GM12878 (cell line): ENCODE results near the gene UTP14C. TPM values are rescaled to one million over a fixed set of nuclear protein-coding genes. Genes with fewer than 3 reads are reported as not detected.

Experiments used
- ATAC-seq: fragments of 200-7000 bp; cut with Tn5 transposase; 3 replicates; pipeline ENCODE4 v1.9.1; 2020; ENCODE audit warnings: mild to moderate bottlenecking, moderate library complexity
- BruUV-seq: library from RNA; stranded (reverse); fragments of 400-500 nt; replicated peaks from 2 replicates; lab custom pipeline; 2021; lab: Mats Ljungman, UMichigan
- CTCF ChIA-PET: fragments of 300-600 bp; sonication (Branson Sonifier 250); formaldehyde crosslinking; extraction: SDS; loops from one replicate; lab custom pipeline; 2021; ENCODE audit warnings: inconsistent platforms; lab: Yijun Ruan, JAX
- POLR2A ChIA-PET: fragments of 350-600 bp; formaldehyde crosslinking; extraction: SDS; loops from one replicate; lab custom pipeline; 2021; ENCODE audit warnings: inconsistent platforms; lab: Charles Lee
- RAD21 ChIA-PET: fragments of 300-600 bp; sonication (Branson Sonifier 250); formaldehyde crosslinking; loops from one replicate; lab custom pipeline; 2023; ENCODE audit warnings: antibody characterized with exemption; ENCODE audit not compliant: unreplicated experiment; lab: Charles Lee
- SMC1A ChIA-PET: fragments of 300-600 bp; sonication (Branson Sonifier 250); formaldehyde crosslinking; loops from one replicate; lab custom pipeline; 2023; ENCODE audit not compliant: unreplicated experiment, uncharacterized antibody; lab: Charles Lee
- DNase-seq: peaks from one replicate; pipeline ENCODE4 v3.0.0-alpha.2; 2011; ENCODE audit warnings: low read depth, low spot score
- FAIRE-seq: peaks from 3 replicates; lab custom pipeline; 2011; peaks lifted over from hg19 to GRCh38; lab: Jason Lieb, UNC
- H2AFZ ChIP-seq: 2 replicates; pipeline ENCODE4 v1.6.0; 2011; ENCODE audit warnings: low read depth, low read length, control low read depth; ENCODE audit not compliant: control insufficient read depth
- H3K27ac ChIP-seq: 2 replicates; pipeline ENCODE4 v1.5.1; 2011; ENCODE audit warnings: control low read depth; ENCODE audit not compliant: control insufficient read depth, insufficient read depth
- H3K27me3 ChIP-seq, 2 experiments: replicated peaks in 1 of 2; 2 replicates each; pipeline versions ENCODE4 v1.6.0 to v1.6.1; 2011; ENCODE audit warnings: low read length in 1 of 2; ENCODE audit not compliant: control insufficient read depth in 2 of 2, insufficient read depth in 2 of 2
- H3K36me3 ChIP-seq, 2 experiments: 2 replicates each; pipeline ENCODE4 v1.5.1; 2011; ENCODE audit warnings: low read length in 1 of 2; ENCODE audit not compliant: control insufficient read depth in 2 of 2, insufficient read depth in 2 of 2
- H3K4me1 ChIP-seq: 2 replicates; pipeline ENCODE4 v1.6.1; 2011; ENCODE audit warnings: mild to moderate bottlenecking, low read length, moderate library complexity, mixed read lengths; ENCODE audit not compliant: control insufficient read depth, insufficient read depth
- H3K4me2 ChIP-seq: 2 replicates; pipeline ENCODE4 v1.6.0; 2011; ENCODE audit warnings: control low read depth; ENCODE audit not compliant: control insufficient read depth, insufficient read depth
- H3K4me3 ChIP-seq: fragments of 200-600 bp; sonication (generic); 2 replicates; pipeline ENCODE4 v1.5.1; 2016
- H3K79me2 ChIP-seq: 2 replicates; pipeline ENCODE4 v1.6.0; 2011; ENCODE audit warnings: low read length; ENCODE audit not compliant: control insufficient read depth, insufficient read depth
- H3K9ac ChIP-seq: 2 replicates; pipeline ENCODE4 v1.8.0; 2011; ENCODE audit warnings: low read length, control low read depth, mixed read lengths; ENCODE audit not compliant: control insufficient read depth, insufficient read depth
- H3K9me3 ChIP-seq: replicated peaks from 3 replicates; pipeline ENCODE4 v1.5.1; 2011; ENCODE audit warnings: mild to moderate bottlenecking, low read length; ENCODE audit not compliant: control insufficient read depth, insufficient read depth
- H4K20me1 ChIP-seq: 2 replicates; pipeline ENCODE4 v1.6.0; 2011; ENCODE audit not compliant: control insufficient read depth, insufficient read depth
- GATAD2B ChIP-seq: fragments of 450-650 bp; conservative IDR thresholded peaks from 2 replicates; pipeline ENCODE4 v1.6.1; 2017; ENCODE audit warnings: low read depth, mild to moderate bottlenecking, moderate library complexity
- NKRF ChIP-seq: fragments of 450-650 bp; conservative IDR thresholded peaks from 2 replicates; pipeline ENCODE4 v1.6.1; 2017; ENCODE audit warnings: mild to moderate bottlenecking, moderate library complexity
- PML ChIP-seq: IDR thresholded peaks from 2 replicates; pipeline ENCODE4 v1.6.1; 2012; ENCODE audit warnings: low read length, inconsistent platforms
- RELB ChIP-seq: fragments of 450-650 bp; IDR thresholded peaks from 2 replicates; pipeline ENCODE4 v1.6.1; 2017; ENCODE audit warnings: low read depth, mild to moderate bottlenecking, moderate library complexity
- REST ChIP-seq: IDR thresholded peaks from 2 replicates; pipeline ENCODE4 v1.6.1; 2012; ENCODE audit warnings: mild to moderate bottlenecking, low read depth, low read length
- SKIL ChIP-seq: fragments of 450-650 bp; IDR thresholded peaks from 2 replicates; pipeline ENCODE4 v1.6.1; 2017; ENCODE audit warnings: mild to moderate bottlenecking, low read depth, inconsistent platforms; ENCODE audit not compliant: poor library complexity, severe bottlenecking
- ZNF24 ChIP-seq: fragments of 450-650 bp; IDR thresholded peaks from 2 replicates; pipeline ENCODE4 v1.6.1; 2017; ENCODE audit warnings: antibody characterized with exemption, mild to moderate bottlenecking
- WGBS: methylation state at CpG from one replicate; pipeline ENCODE4 v1.1.6; 2016; ENCODE audit warnings: low lambda C conversion rate; ENCODE audit not compliant: insufficient replicate concordance, insufficient coverage; ENCODE audit errors: missing lambda C conversion rate; 5-methylcytosine and 5-hydroxymethylcytosine counted together
- in situ Hi-C: fragments of 300-500 bp; cut with MboI; formaldehyde crosslinking; loops from 9 replicates; pipeline ENCODE4 v1.14.3; 2018; ENCODE audit warnings: mixed read lengths
- intact Hi-C: fragments of 100-400 bp; cut with micrococcal nuclease; formaldehyde crosslinking; loops from one replicate; pipeline ENCODE4 v1.14.2; 2022; ENCODE audit not compliant: unreplicated experiment
- polyA plus RNA-seq, 11 experiments: library from polyadenylated mRNA; depleted of rRNA in 4 of 11; unstranded in 6 of 11; stranded (reverse) in 5 of 11; fragments of >200 nt; fragmentation: Nextera tagmentation in 4 of 11; fragmentation: Illumina TruSeq in 1 of 11; extraction: Ambion mirVana in 4 of 11; extraction: Trizol in 1 of 11; gene quantifications; 1 replicate in 1 of 11; 2 replicates in 10 of 11; pipeline versions ENCODE4 v1.2.1 to v1.2.3, GENCODE V29; 2011 to 2016; ENCODE audit warnings: inconsistent platforms in 2 of 11, missing spikeins in 2 of 11, low read depth in 1 of 11
- total RNA-seq, 4 experiments: library from RNA; depleted of rRNA in 3 of 4; stranded (reverse); fragments of >200 nt in 3 of 4; fragmentation: Illumina TruSeq in 1 of 4; extraction: Trizol in 1 of 4; gene quantifications; 2 replicates each; pipeline versions ENCODE4 v1.2.1 to v1.2.3, GENCODE V29; 2013 to 2021

Gene UTP14C
- total and polyA plus RNA-seq, 10 of the 15 experiments (the other 5 are each of a cell fraction or from before 2014, with no cell fraction given): 3.4 to 11.2 (median 6.0) TPM

- no peak for TF ChIP-seq SKIL
These were observed 12.6 kb upstream of the UTP14C start, which contains the start of gene ALG11 (continued) for GRCh38 chr13:52011632-52012511.

GRCh38 chr13:52012512-52012836, 12.0 kb upstream of the UTP14C start:
- SMC1A ChIA-PET: interaction anchor here (1.0 to 2.1 kb wide), 6 partner anchors 9 to 182 kb away, joined by 3 to 9 read pairs (median 5); no protein-coding TSS in a partner anchor
- POLR2A ChIA-PET: no interaction called here
- Histone ChIP-seq H3K4me3 (peak overlapping the region; percentile 95), H3K36me3 (peaks cover 0 to 1% of the 10 kb centered on the region in 2 experiments; a peak in 3 of 4 replicates), H3K79me2 (peaks cover 23% of the 10 kb centered on the region), H3K9me3 (no peaks in the 10 kb centered on the region; the same call in 1 of the 3 replicates), H3K9ac (peak overlapping the region; percentile 77), H3K4me1 (no peaks in the 10 kb centered on the region; the same call in 1 of the 2 replicates), H3K4me2 (peak overlapping the region; percentile 79; the same call in 1 of the 2 replicates), H3K27ac (peak overlapping the region; percentile 49), H4K20me1 (no peaks in the 10 kb centered on the region), H3K27me3 (peaks cover 2 to 13% of the 10 kb centered on the region in 2 experiments; a peak in 2 of 4 replicates), H2AFZ (peak overlapping the region; percentile 94)
- FAIRE-seq: no peak
- TF ChIP-seq PML (0 out of 2 replicates have a peak, but pooled peaks have one; percentile 1), RELB (peak; percentile 79), NKRF (peak; percentile 34; the same call in 1 of the 2 replicates), GATAD2B (no peak), REST (0 out of 2 replicates have a peak, but pooled peaks have one; percentile 15), ZNF24 (no peak)
- no peak; the same call in 2 of the 3 replicates for ATAC-seq
- in situ Hi-C loops: loop anchor here (10.0 kb wide), 1 partner anchor 442 kb away; the partner anchor contains the start of genes CKAP2 and VPS36
- RAD21 ChIA-PET: interaction anchor here (1.2 to 1.6 kb wide), 4 partner anchors 53 to 438 kb away, joined by 3 to 5 read pairs (median 4); partner anchors contain the start of gene VPS36
- WGBS: 0% methylated on average over 8 of the region's 8 CpGs
- TSS peak; percentile 82 for BruUV-seq
- no peak for DNase-seq
- intact Hi-C loops: loop anchor here (5.0 kb wide), 2 partner anchors 180 to 440 kb away; partner anchors contain the start of gene VPS36
- CTCF ChIA-PET: interaction anchor here (1.0 to 2.5 kb wide), 9 partner anchors 12 to 438 kb away, joined by 3 to 11 read pairs (median 3); partner anchors contain the start of genes UTP14C and VPS36
